ENCODE data around the gene SHISAL1.

The SHISAL1 gene

GRCh38 chr22:44353041-44353440 lies 40.3 kb upstream of the SHISAL1 start:
- Histone ChIP-seq H3K9ac (ENCODE audit: low read depth, low read length) (no peak overlapping the region), H3K27me3 (ENCODE audit: control insufficient read depth, insufficient read depth, low read length) (no peaks in the 10 kb centered on the region), H3K4me3 (ENCODE audit: low read depth, low read length) (no peak overlapping the region), H3K9me3 (ENCODE audit: control insufficient read depth, insufficient read depth, low read length) (no peaks in the 10 kb centered on the region), H3K36me3 (ENCODE audit: control insufficient read depth, insufficient read depth, low read length) (no peaks in the 10 kb centered on the region), H3K27ac (ENCODE audit: low read depth, low read length) (no peak overlapping the region), H3K4me1 (ENCODE audit: control insufficient read depth, insufficient read depth, low read length) (peaks cover 10% of the 10 kb centered on the region)

- H3K9ac ChIP-seq (ENCODE audit: low read depth, low read length) = no peak overlapping the region
- no peaks in the 10 kb centered on the region for H3K9me3 ChIP-seq (ENCODE audit: control insufficient read depth, insufficient read depth, low read length)
- H3K4me1 ChIP-seq (ENCODE audit: control insufficient read depth, insufficient read depth, low read length) = peaks cover 10% of the 10 kb centered on the region
- H3K36me3 ChIP-seq (ENCODE audit: control insufficient read depth, insufficient read depth, low read length) = no peaks in the 10 kb centered on the region
- H3K27ac ChIP-seq (ENCODE audit: low read depth, low read length) = no peak overlapping the region
- H3K4me3 ChIP-seq (ENCODE audit: low read depth, low read length) = no peak overlapping the region
- no peaks in the 10 kb centered on the region for H3K27me3 ChIP-seq (ENCODE audit: control insufficient read depth, insufficient read depth, low read length)
Measured at GRCh38 chr22:44352378-44353035, 39.8 kb upstream of the SHISAL1 start.

- Histone ChIP-seq H3K9ac (ENCODE audit: low read depth, low read length) (no peak overlapping the region), H3K27me3 (ENCODE audit: control insufficient read depth, insufficient read depth, low read length) (no peaks in the 10 kb centered on the region), H3K4me1 (ENCODE audit: control insufficient read depth, insufficient read depth, low read length) (peaks cover 10% of the 10 kb centered on the region), H3K4me3 (ENCODE audit: low read depth, low read length) (no peak overlapping the region), H3K9me3 (ENCODE audit: control insufficient read depth, insufficient read depth, low read length) (no peaks in the 10 kb centered on the region), H3K36me3 (ENCODE audit: control insufficient read depth, insufficient read depth, low read length) (no peaks in the 10 kb centered on the region), H3K27ac (ENCODE audit: low read depth, low read length) (no peak overlapping the region)
Measured at GRCh38 chr22:44351685-44352377, 39.1 kb upstream of the SHISAL1 start.

DNA sequence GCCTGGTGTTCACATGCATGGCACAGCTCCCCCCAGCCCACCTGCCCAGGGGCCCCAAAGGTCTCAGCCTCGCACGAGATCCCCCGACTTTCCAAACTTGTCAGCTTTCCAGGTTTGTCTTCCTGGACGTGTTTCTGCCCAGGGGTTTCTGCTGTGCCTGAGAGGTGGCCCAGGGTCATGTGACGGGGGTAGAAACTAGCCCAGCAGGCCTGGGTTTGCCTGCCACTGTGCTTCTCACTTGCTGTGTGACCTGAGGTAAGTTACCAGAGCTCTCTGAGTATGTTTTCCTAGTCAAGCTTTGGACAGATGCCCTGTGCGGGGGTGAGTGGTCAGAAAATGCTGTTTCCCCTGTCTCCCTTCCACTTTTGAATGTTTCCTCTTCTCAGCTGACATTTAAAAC lies 38.3 kb upstream of the SHISAL1 start:
- Histone ChIP-seq H3K27ac (ENCODE audit: low read depth, low read length) (no peak overlapping the region), H3K9me3 (ENCODE audit: control insufficient read depth, insufficient read depth, low read length) (no peaks in the 10 kb centered on the region), H3K4me3 (ENCODE audit: low read depth, low read length) (no peak overlapping the region), H3K9ac (ENCODE audit: low read depth, low read length) (no peak overlapping the region), H3K4me1 (ENCODE audit: control insufficient read depth, insufficient read depth, low read length) (peaks cover 10% of the 10 kb centered on the region), H3K27me3 (ENCODE audit: control insufficient read depth, insufficient read depth, low read length) (no peaks in the 10 kb centered on the region), H3K36me3 (ENCODE audit: control insufficient read depth, insufficient read depth, low read length) (no peaks in the 10 kb centered on the region)

DNA sequence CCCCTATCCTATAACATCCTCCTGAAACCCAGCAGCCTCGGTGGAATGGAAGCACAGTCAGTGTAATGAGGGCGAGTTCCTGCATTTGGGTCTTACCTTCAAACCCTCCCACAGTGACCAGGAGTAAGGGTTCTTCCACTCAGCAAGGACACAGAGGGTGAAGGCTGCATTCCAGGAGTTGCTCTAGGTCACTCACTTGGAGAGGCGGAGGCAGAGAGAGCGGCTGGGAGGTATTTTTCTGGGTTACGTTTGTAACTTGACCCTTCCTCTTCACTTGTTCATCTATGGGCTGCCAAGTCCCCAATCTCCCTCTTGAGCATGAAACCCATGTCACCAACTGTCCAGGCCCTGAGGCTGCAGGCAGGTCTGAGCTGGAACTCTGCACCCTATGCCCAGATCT lies 36.8 kb upstream of the SHISAL1 start:
- Histone ChIP-seq H3K9me3 (ENCODE audit: control insufficient read depth, insufficient read depth, low read length) (no peaks in the 10 kb centered on the region), H3K9ac (ENCODE audit: low read depth, low read length) (no peak overlapping the region), H3K27me3 (ENCODE audit: control insufficient read depth, insufficient read depth, low read length) (no peaks in the 10 kb centered on the region), H3K4me1 (ENCODE audit: control insufficient read depth, insufficient read depth, low read length) (peaks cover 10% of the 10 kb centered on the region), H3K36me3 (ENCODE audit: control insufficient read depth, insufficient read depth, low read length) (no peaks in the 10 kb centered on the region), H3K4me3 (ENCODE audit: low read depth, low read length) (no peak overlapping the region), H3K27ac (ENCODE audit: low read depth, low read length) (no peak overlapping the region)

DNA sequence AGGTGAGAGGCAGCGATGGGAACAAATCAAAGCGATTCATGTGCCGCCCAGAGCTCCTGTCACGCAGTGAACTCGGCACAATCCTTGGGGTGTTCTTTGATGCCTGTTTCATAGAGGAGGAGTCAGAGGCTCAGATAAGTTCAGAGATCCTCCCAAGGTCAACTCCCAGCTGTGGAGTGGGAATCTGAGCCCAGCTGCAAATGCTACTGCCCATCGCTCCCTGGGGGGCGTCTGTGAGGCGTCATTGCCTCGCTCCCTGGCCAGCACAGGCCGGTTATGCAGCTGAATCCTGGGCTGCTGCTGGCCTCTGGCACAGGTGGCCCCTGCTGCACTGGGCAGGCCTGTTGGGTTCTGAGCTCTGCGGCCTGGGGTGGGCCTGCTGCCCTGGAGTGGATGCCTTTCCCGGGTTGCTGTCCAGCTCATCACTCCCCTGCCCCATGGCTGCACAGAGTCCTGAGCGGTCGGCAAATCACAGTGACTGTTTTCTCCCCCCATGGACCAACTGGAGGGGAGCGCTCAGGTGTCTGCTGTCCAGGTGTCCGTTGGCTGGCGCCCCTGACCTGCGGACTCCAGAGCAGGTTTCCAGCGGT lies 36.3 kb upstream of the SHISAL1 start:
- Histone ChIP-seq H3K27ac (ENCODE audit: low read depth, low read length) (no peak overlapping the region), H3K27me3 (ENCODE audit: control insufficient read depth, insufficient read depth, low read length) (no peaks in the 10 kb centered on the region), H3K36me3 (ENCODE audit: control insufficient read depth, insufficient read depth, low read length) (no peaks in the 10 kb centered on the region), H3K4me1 (ENCODE audit: control insufficient read depth, insufficient read depth, low read length) (peaks cover 10% of the 10 kb centered on the region), H3K9me3 (ENCODE audit: control insufficient read depth, insufficient read depth, low read length) (no peaks in the 10 kb centered on the region), H3K4me3 (ENCODE audit: low read depth, low read length) (no peak overlapping the region), H3K9ac (ENCODE audit: low read depth, low read length) (no peak overlapping the region)

DNA sequence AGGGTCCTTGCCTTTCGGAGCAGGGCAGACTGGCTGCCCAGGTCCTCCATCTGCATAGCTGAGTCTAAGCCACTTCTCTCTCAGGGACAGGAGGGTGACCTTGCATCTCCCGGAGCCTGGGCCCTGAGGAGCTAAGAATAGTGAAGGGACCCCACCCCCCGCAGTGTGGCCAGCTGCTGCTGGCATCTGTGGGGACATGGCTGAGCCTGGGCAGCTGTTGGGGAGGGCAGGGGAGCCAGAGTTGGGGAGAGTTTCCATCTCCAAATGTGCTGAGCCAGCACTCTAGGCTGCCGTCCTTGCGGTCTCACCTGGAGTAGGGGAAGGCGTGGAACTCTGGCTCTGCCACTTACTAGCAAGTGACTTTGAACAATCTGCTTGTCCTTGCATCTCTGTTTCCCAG lies 34.8 kb upstream of the SHISAL1 start:
- Histone ChIP-seq H3K27me3 (ENCODE audit: control insufficient read depth, insufficient read depth, low read length) (no peaks in the 10 kb centered on the region), H3K4me3 (ENCODE audit: low read depth, low read length) (no peak overlapping the region), H3K9me3 (ENCODE audit: control insufficient read depth, insufficient read depth, low read length) (no peaks in the 10 kb centered on the region), H3K4me1 (ENCODE audit: control insufficient read depth, insufficient read depth, low read length) (peaks cover 7% of the 10 kb centered on the region; the same call in 1 of the 2 replicates), H3K9ac (ENCODE audit: low read depth, low read length) (no peak overlapping the region), H3K36me3 (ENCODE audit: control insufficient read depth, insufficient read depth, low read length) (no peaks in the 10 kb centered on the region), H3K27ac (ENCODE audit: low read depth, low read length) (no peak overlapping the region)

DNA sequence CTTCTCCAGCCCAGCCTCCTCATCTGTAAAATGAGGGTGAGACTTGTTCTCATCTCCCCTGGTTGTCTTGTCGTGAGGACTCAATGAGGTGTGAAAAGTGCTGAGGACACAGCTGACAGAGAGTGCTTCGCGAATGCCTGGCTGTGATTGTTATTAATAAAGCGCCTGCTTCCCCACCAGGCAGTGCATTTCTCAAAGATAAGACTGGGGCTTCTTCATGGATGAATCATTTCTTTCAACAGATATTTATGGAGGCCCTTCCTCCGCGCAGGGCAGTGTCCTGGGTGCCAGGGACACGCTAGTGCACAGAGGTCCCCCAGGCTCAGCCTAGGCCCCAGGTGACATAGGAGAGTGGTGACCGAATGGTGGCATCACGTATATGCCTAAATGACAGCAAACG lies 34.3 kb upstream of the SHISAL1 start:
- Histone ChIP-seq H3K9ac (ENCODE audit: low read depth, low read length) (no peak overlapping the region), H3K4me1 (ENCODE audit: control insufficient read depth, insufficient read depth, low read length) (peaks cover 5% of the 10 kb centered on the region; the same call in 1 of the 2 replicates), H3K27me3 (ENCODE audit: control insufficient read depth, insufficient read depth, low read length) (no peaks in the 10 kb centered on the region), H3K27ac (ENCODE audit: low read depth, low read length) (no peak overlapping the region), H3K9me3 (ENCODE audit: control insufficient read depth, insufficient read depth, low read length) (no peaks in the 10 kb centered on the region), H3K4me3 (ENCODE audit: low read depth, low read length) (no peak overlapping the region), H3K36me3 (ENCODE audit: control insufficient read depth, insufficient read depth, low read length) (no peaks in the 10 kb centered on the region)

GRCh38 chr22:44345872-44346271 lies 33.1 kb upstream of the SHISAL1 start:
- no peaks in the 10 kb centered on the region for H3K27me3 ChIP-seq (ENCODE audit: control insufficient read depth, insufficient read depth, low read length)
- H3K4me3 ChIP-seq (ENCODE audit: low read depth, low read length) = no peak overlapping the region
- H3K36me3 ChIP-seq (ENCODE audit: control insufficient read depth, insufficient read depth, low read length) = no peaks in the 10 kb centered on the region
- no peaks in the 10 kb centered on the region for H3K9me3 ChIP-seq (ENCODE audit: control insufficient read depth, insufficient read depth, low read length)
- H3K4me1 ChIP-seq (ENCODE audit: control insufficient read depth, insufficient read depth, low read length) = peaks cover 10% of the 10 kb centered on the region
- H3K9ac ChIP-seq (ENCODE audit: low read depth, low read length) = no peak overlapping the region
- H3K27ac ChIP-seq (ENCODE audit: low read depth, low read length) = no peak overlapping the region

- Histone ChIP-seq H3K4me1 (ENCODE audit: control insufficient read depth, insufficient read depth, low read length) (peaks cover 10% of the 10 kb centered on the region), H3K9ac (ENCODE audit: low read depth, low read length) (no peak overlapping the region), H3K9me3 (ENCODE audit: control insufficient read depth, insufficient read depth, low read length) (no peaks in the 10 kb centered on the region), H3K27me3 (ENCODE audit: control insufficient read depth, insufficient read depth, low read length) (no peaks in the 10 kb centered on the region), H3K27ac (ENCODE audit: low read depth, low read length) (no peak overlapping the region), H3K4me3 (ENCODE audit: low read depth, low read length) (no peak overlapping the region), H3K36me3 (ENCODE audit: control insufficient read depth, insufficient read depth, low read length) (no peaks in the 10 kb centered on the region)
Measured at GRCh38 chr22:44344407-44344806, 31.7 kb upstream of the SHISAL1 start.

GRCh38 chr22:44342347-44342956 lies 29.7 kb upstream of the SHISAL1 start:
- Histone ChIP-seq H3K9ac (ENCODE audit: low read depth, low read length) (no peak overlapping the region), H3K27ac (ENCODE audit: low read depth, low read length) (peak overlapping the region; percentile 66), H3K36me3 (ENCODE audit: control insufficient read depth, insufficient read depth, low read length) (no peaks in the 10 kb centered on the region), H3K9me3 (ENCODE audit: control insufficient read depth, insufficient read depth, low read length) (no peaks in the 10 kb centered on the region), H3K27me3 (ENCODE audit: control insufficient read depth, insufficient read depth, low read length) (no peaks in the 10 kb centered on the region), H3K4me1 (ENCODE audit: control insufficient read depth, insufficient read depth, low read length) (peaks cover 17% of the 10 kb centered on the region), H3K4me3 (ENCODE audit: low read depth, low read length) (no peak overlapping the region)

Data from HUES48 (cell line).